ENCODE measurements around the gene CRIP3.

The CRIP3 gene

GRCh38 chr6:43267619-43268354 lies 40.8 kb downstream of the CRIP3 start:
- H3K9ac ChIP-seq: no peak overlapping the region

GRCh38 chr6:43265564-43265963 lies 43.1 kb downstream of the CRIP3 start:
- H3K27me3 ChIP-seq (ENCODE audit: control insufficient read depth, insufficient read depth, low read length): no peaks in the 10 kb centered on the region
- no peak overlapping the region for H2AFZ ChIP-seq
- H3K79me2 ChIP-seq: no peaks in the 10 kb centered on the region
- H3K9me3 ChIP-seq (ENCODE audit: control insufficient read depth, low read length): no peaks in the 10 kb centered on the region
- H3K4me3 ChIP-seq (ENCODE audit: low read depth, low read length): no peak overlapping the region
- H3K4me2 ChIP-seq (ENCODE audit: low read length): no peak overlapping the region
- H3K27ac ChIP-seq: no peak overlapping the region
- H3K9ac ChIP-seq: no peak overlapping the region
- no peaks in the 10 kb centered on the region for H3K36me3 ChIP-seq (ENCODE audit: control insufficient read depth, insufficient read depth, low read length)
- TF ChIP-seq, protein P1, sequence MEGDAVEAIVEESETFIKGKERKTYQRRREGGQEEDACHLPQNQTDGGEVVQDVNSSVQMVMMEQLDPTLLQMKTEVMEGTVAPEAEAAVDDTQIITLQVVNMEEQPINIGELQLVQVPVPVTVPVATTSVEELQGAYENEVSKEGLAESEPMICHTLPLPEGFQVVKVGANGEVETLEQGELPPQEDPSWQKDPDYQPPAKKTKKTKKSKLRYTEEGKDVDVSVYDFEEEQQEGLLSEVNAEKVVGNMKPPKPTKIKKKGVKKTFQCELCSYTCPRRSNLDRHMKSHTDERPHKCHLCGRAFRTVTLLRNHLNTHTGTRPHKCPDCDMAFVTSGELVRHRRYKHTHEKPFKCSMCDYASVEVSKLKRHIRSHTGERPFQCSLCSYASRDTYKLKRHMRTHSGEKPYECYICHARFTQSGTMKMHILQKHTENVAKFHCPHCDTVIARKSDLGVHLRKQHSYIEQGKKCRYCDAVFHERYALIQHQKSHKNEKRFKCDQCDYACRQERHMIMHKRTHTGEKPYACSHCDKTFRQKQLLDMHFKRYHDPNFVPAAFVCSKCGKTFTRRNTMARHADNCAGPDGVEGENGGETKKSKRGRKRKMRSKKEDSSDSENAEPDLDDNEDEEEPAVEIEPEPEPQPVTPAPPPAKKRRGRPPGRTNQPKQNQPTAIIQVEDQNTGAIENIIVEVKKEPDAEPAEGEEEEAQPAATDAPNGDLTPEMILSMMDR (IDR thresholded peaks at IDR 0.05): no peak
- H3K4me1 ChIP-seq: peaks cover 13% of the 10 kb centered on the region

More at GRCh38 chr6:43267619-43268354, 40.8 kb downstream of the CRIP3 start:
- Histone ChIP-seq H3K27me3 (ENCODE audit: control insufficient read depth, insufficient read depth, low read length) (no peaks in the 10 kb centered on the region), H3K9me3 (ENCODE audit: control insufficient read depth, low read length) (no peaks in the 10 kb centered on the region), H3K36me3 (ENCODE audit: control insufficient read depth, insufficient read depth, low read length) (no peaks in the 10 kb centered on the region), H3K4me3 (ENCODE audit: low read depth, low read length) (no peak overlapping the region), H3K4me1 (peaks cover 14% of the 10 kb centered on the region), H3K79me2 (no peaks in the 10 kb centered on the region), H3K27ac (no peak overlapping the region), H2AFZ (no peak overlapping the region), H3K4me2 (ENCODE audit: low read length) (no peak overlapping the region)
- TF ChIP-seq, protein P1 (IDR thresholded peaks at IDR 0.05): no peak

DNA sequence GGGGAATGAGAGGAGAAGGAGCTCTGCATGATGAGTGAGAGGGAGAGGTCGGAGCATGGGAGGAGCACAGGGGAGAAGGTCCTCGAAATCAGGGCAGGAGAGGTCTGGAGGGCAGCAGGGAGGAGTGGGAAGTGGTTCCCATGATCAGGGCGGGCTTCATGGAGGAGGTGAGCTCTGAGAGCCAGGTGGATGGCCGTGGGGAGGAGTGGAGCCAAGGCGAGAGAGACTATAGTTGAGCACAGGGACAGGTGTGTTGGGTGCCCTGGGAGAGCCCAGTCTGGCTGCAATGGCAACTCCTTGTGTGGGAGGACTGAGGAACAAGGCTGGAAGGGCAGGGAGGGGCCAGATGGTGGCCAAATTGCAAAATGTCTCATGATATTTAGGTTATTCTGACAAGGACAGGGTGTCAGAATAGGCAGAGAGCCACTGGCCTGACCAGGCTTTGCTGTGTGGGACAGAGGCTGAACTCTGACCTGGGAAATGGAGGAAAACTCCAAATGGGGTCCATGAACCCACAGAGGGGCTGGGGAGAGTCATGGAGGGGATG lies 44.0 kb downstream of the CRIP3 start:
- Histone ChIP-seq H3K4me2 (ENCODE audit: low read length) (no peak overlapping the region), H3K79me2 (no peaks in the 10 kb centered on the region), H2AFZ (no peak overlapping the region), H3K4me3 (ENCODE audit: low read depth, low read length) (no peak overlapping the region), H3K27ac (no peak overlapping the region), H3K9ac (no peak overlapping the region), H3K4me1 (peaks cover 8% of the 10 kb centered on the region), H3K9me3 (ENCODE audit: control insufficient read depth, low read length) (no peaks in the 10 kb centered on the region), H3K27me3 (ENCODE audit: control insufficient read depth, insufficient read depth, low read length) (no peaks in the 10 kb centered on the region), H3K36me3 (ENCODE audit: control insufficient read depth, insufficient read depth, low read length) (no peaks in the 10 kb centered on the region)
- TF ChIP-seq, protein P1 (IDR thresholded peaks at IDR 0.05): no peak

DNA sequence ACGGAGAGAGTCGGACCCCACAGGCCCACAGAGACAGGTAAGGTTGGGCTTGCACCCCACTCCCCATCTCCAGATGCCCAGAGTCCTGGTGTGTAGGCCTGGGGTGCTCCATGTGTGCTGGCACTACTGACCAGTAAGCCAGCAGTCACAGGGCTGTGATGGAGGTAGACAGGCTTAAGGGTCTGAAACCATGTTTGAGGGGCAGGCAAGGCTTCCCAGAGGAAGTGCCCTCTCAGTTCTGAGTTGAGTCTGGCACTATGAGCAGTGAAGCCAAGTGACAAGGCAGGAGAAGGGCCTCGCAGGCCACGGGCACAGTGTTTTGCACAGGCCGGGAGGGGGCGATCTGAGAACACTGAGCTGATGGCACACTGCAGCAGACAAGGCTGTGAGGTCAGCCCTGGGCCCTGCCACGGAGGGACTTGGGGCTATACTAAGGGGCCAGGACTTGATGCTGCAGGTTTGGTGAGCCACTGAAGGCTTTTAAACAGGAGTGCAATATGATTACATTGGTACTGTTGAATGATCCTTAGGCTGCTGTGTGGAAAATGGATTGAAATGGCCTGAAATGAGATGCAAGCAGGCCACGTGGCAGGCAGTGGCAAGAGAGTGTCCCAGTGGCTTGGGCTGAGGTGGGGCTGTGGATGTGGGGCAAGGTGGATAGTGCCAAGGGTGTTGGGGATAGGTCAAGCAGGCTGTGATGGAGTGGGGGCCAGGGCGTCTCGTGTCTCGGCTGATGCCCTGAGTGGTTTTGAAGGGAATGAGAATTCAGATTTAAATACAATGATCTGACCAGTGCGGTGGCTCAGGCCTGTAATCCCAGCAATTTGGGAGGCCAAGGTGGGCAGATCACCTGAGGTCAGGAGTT lies 45.1 kb downstream of the CRIP3 start:
- H3K4me3 ChIP-seq (ENCODE audit: low read depth, low read length): no peak overlapping the region
- TF ChIP-seq, protein P1 (IDR thresholded peaks at IDR 0.05): peak; percentile 81
- H3K36me3 ChIP-seq (ENCODE audit: control insufficient read depth, insufficient read depth, low read length): no peaks in the 10 kb centered on the region
- H3K4me1 ChIP-seq: peaks cover 4% of the 10 kb centered on the region
- no peak overlapping the region for H3K9ac ChIP-seq
- H2AFZ ChIP-seq: no peak overlapping the region
- H3K9me3 ChIP-seq (ENCODE audit: control insufficient read depth, low read length): no peaks in the 10 kb centered on the region
- H3K27ac ChIP-seq: no peak overlapping the region
- H3K27me3 ChIP-seq (ENCODE audit: control insufficient read depth, insufficient read depth, low read length): no peaks in the 10 kb centered on the region
- no peak overlapping the region for H3K4me2 ChIP-seq (ENCODE audit: low read length)
- H3K79me2 ChIP-seq: no peaks in the 10 kb centered on the region
